ENCODE results near the gene CCDC146.
"Not testable (repeated sequence)": the region's sequence is repeated elsewhere in the genome, so short reads cannot be mapped to it uniquely, and the experiment has no call there.

CCDC146 gene

DNA sequence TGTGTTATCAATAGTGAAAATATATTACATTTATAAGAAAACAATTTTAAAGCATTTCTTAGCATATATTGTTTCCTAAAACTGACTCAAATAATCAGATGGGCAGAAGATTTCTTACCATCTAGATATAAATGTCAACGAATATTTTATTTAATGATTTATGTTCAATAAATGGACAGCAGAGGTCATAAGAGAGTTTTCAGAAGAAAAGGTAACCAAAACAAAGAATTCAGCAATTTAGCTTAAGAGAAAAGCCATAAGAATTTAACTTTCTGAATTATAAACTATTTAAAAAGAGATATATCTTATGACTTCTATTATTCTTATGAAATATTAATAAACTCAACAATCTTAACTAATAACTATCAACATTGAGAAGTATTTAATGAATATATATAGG is 3.1 kb downstream of the CCDC146 start:
- H3K27ac Mint-ChIP-seq, H3K9me3 Mint-ChIP-seq, H3K27me3 Mint-ChIP-seq, H3K4me3 Mint-ChIP-seq, H3K36me3 Mint-ChIP-seq, DNase-seq: not testable (repeated sequence)
- peaks cover 15% of the 10 kb centered on the region for H3K4me1 Mint-ChIP-seq
- CTCF ChIA-PET: interaction anchor here (1.1 to 1.7 kb wide), 2 partner anchors 122 to 207 kb away, joined by 7 to 20 read pairs; no protein-coding TSS in a partner anchor

GRCh38 chr7:77127009-77127408 is 4.6 kb downstream of the CCDC146 start:
- not testable (repeated sequence) for H3K27me3 Mint-ChIP-seq, H3K4me1 Mint-ChIP-seq, H3K4me3 Mint-ChIP-seq, H3K9me3 Mint-ChIP-seq, H3K27ac Mint-ChIP-seq, H3K36me3 Mint-ChIP-seq, DNase-seq
- CTCF ChIA-PET: interaction anchor here (1.2 kb wide), 1 partner anchor 205 kb away, joined by 4 read pairs; no protein-coding TSS in a partner anchor

GRCh38 chr7:77128582-77129410 is 6.4 kb downstream of the CCDC146 start:
- H3K4me3 Mint-ChIP-seq, H3K4me1 Mint-ChIP-seq, H3K36me3 Mint-ChIP-seq, H3K27me3 Mint-ChIP-seq, H3K9me3 Mint-ChIP-seq, DNase-seq, CTCF ChIA-PET, H3K27ac Mint-ChIP-seq: not testable (repeated sequence)

- H3K4me3 Mint-ChIP-seq, DNase-seq, H3K9me3 Mint-ChIP-seq, H3K36me3 Mint-ChIP-seq, H3K27me3 Mint-ChIP-seq, H3K27ac Mint-ChIP-seq, CTCF ChIA-PET, H3K4me1 Mint-ChIP-seq: not testable (repeated sequence)
These were observed 9.4 kb downstream of the CCDC146 start for GRCh38 chr7:77131781-77132180.

- peaks cover 17% of the 10 kb centered on the region for H3K9me3 Mint-ChIP-seq
- H3K27ac Mint-ChIP-seq, H3K4me3 Mint-ChIP-seq, DNase-seq, H3K27me3 Mint-ChIP-seq, H3K4me1 Mint-ChIP-seq, H3K36me3 Mint-ChIP-seq, CTCF ChIA-PET: not testable (repeated sequence)
These were observed 16.3 kb downstream of the CCDC146 start for GRCh38 chr7:77138668-77139067.

- CTCF ChIA-PET, H3K27me3 Mint-ChIP-seq, H3K36me3 Mint-ChIP-seq, H3K4me1 Mint-ChIP-seq, DNase-seq, H3K4me3 Mint-ChIP-seq, H3K27ac Mint-ChIP-seq: not testable (repeated sequence)
- H3K9me3 Mint-ChIP-seq: peaks cover 28% of the 10 kb centered on the region
These were observed 17.9 kb downstream of the CCDC146 start for GRCh38 chr7:77140291-77140690.

DNA sequence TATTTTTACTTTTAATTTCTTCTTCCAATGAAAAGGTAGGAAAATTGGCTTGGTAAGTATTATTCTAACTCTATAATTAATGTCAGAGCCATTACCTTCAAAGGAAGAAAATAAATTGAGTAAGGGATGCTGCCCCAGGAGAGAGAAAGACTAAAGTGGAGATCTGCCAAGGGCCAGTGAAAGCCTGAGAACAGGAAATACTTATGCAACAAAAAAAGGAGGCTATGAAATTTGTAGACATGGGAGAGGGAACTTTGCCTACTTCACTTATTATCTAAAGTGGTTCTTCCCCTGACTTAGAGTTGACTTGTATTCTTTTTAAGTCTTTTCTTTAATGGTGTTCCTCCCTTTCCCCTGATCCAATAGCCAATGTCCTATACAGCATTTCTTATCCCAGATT is 29.8 kb downstream of the CCDC146 start:
- H3K27ac Mint-ChIP-seq, H3K4me3 Mint-ChIP-seq, CTCF ChIA-PET, DNase-seq, H3K27me3 Mint-ChIP-seq, H3K9me3 Mint-ChIP-seq, H3K36me3 Mint-ChIP-seq: not testable (repeated sequence)
- H3K4me1 Mint-ChIP-seq: peaks cover 10% of the 10 kb centered on the region

GRCh38 chr7:77154917-77155464 is 32.6 kb downstream of the CCDC146 start:
- H3K4me1 Mint-ChIP-seq: peaks cover 22% of the 10 kb centered on the region
- H3K4me3 Mint-ChIP-seq, H3K9me3 Mint-ChIP-seq, CTCF ChIA-PET, H3K27me3 Mint-ChIP-seq, H3K27ac Mint-ChIP-seq, H3K36me3 Mint-ChIP-seq, DNase-seq: not testable (repeated sequence)

- H3K9me3 Mint-ChIP-seq, H3K4me3 Mint-ChIP-seq, H3K27ac Mint-ChIP-seq, CTCF ChIA-PET, DNase-seq, H3K36me3 Mint-ChIP-seq, H3K27me3 Mint-ChIP-seq: not testable (repeated sequence)
- H3K4me1 Mint-ChIP-seq: peaks cover 22% of the 10 kb centered on the region
These were observed 33.4 kb downstream of the CCDC146 start for GRCh38 chr7:77155601-77156377.

- H3K4me3 Mint-ChIP-seq, CTCF ChIA-PET, H3K9me3 Mint-ChIP-seq, H3K36me3 Mint-ChIP-seq, DNase-seq, H3K27me3 Mint-ChIP-seq: not testable (repeated sequence)
- peak overlapping the region; percentile 81 for H3K27ac Mint-ChIP-seq
- peaks cover 22% of the 10 kb centered on the region for H3K4me1 Mint-ChIP-seq
These were observed 34.6 kb downstream of the CCDC146 start for GRCh38 chr7:77157034-77157433.

GRCh38 chr7:77157446-77157845 is 35.0 kb downstream of the CCDC146 start:
- DNase-seq: peak; percentile 25
- Mint-ChIP-seq H3K9me3 (peaks cover 3% of the 10 kb centered on the region), H3K4me1 (peaks cover 22% of the 10 kb centered on the region), H3K27me3 (no peaks in the 10 kb centered on the region), H3K4me3 (no peak overlapping the region), H3K27ac (peak overlapping the region; percentile 81), H3K36me3 (no peaks in the 10 kb centered on the region)
- CTCF ChIA-PET: no interaction called here

DNA sequence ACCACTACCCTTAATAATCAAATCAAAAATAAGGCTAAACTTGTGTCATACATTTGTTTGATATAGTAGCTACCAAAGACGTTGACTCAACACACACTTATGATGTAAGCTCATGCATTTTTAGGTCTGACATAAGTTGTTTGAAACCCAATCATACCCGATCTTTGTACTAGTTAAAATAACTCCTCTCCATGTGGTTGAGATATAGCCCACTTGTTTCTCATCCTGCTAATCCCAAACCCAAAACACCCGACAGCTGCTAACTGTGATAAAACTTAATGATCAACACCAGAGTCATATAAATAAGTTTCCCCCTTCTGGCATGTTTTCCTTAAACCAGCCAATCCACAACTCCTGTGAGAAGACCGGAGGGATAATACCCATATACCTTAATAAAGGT is 48.7 kb downstream of the CCDC146 start:
- H3K36me3 Mint-ChIP-seq, H3K27me3 Mint-ChIP-seq, H3K4me3 Mint-ChIP-seq, H3K27ac Mint-ChIP-seq, DNase-seq, H3K4me1 Mint-ChIP-seq, CTCF ChIA-PET, H3K9me3 Mint-ChIP-seq: not testable (repeated sequence)

GRCh38 chr7:77172437-77173172 is 50.2 kb downstream of the CCDC146 start:
- H3K36me3 Mint-ChIP-seq, H3K9me3 Mint-ChIP-seq: not testable (repeated sequence)

GRCh38 chr7:77174418-77174817 is 52.0 kb downstream of the CCDC146 start:
- CTCF ChIA-PET, H3K27ac Mint-ChIP-seq, DNase-seq, H3K4me1 Mint-ChIP-seq, H3K9me3 Mint-ChIP-seq, H3K4me3 Mint-ChIP-seq, H3K27me3 Mint-ChIP-seq, H3K36me3 Mint-ChIP-seq: not testable (repeated sequence)

More at GRCh38 chr7:77172437-77173172, 50.2 kb downstream of the CCDC146 start:
- H3K4me1 Mint-ChIP-seq, H3K27ac Mint-ChIP-seq, DNase-seq, H3K4me3 Mint-ChIP-seq, CTCF ChIA-PET, H3K27me3 Mint-ChIP-seq: not testable (repeated sequence)
